ENCODE measurements around the gene SPEG. TPM values are rescaled to one million over a fixed set of nuclear protein-coding genes. Genes with fewer than 3 reads are reported as not detected.

The SPEG gene
- total and polyA plus RNA-seq, 2 donors: 1.3 to 19.8 TPM

DNA sequence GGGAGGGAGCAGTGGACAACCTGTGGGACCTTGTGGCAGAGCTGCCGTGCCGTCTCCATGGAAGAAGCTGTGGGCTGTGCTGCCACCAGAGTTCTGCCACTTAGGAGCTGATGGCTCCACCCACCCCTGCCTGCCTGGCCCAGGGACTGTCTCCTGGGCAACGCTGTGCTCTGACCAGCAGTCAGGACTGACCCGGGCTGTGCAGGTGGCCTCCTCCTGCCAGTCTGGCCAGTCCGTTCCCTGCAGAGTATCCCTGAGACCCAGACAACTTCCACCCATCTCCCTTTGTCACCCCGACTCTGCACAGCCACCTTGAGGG lies 92.4 kb downstream of the SPEG start:
- DNase-seq (ENCODE audit: low read depth in 6 of 9, low spot score in 9 of 9): no peak
- H3K9me3 ChIP-seq (ENCODE audit: control insufficient read depth in 2 of 2, insufficient read depth in 1 of 2, low read length in 1 of 2): peaks cover 0 to 6% of the 10 kb centered on the region in 2 donors
- WGBS: 73% methylated on average over 6 of the region's 6 CpGs
- H3K27me3 ChIP-seq (ENCODE audit: control insufficient read depth in 2 of 2, insufficient read depth in 1 of 2, low read length in 1 of 2): peaks cover 40 to 97% of the 10 kb centered on the region in 2 donors
- no peaks in the 10 kb centered on the region for H3K4me1 ChIP-seq (ENCODE audit: control insufficient read depth in 2 of 2, insufficient read depth in 2 of 2, low read length in 2 of 2)
- no peak overlapping the region for H3K4me3 ChIP-seq (ENCODE audit: low read length in 2 of 2)
- no peaks in the 10 kb centered on the region for H3K36me3 ChIP-seq (ENCODE audit: control insufficient read depth in 2 of 2, insufficient read depth in 2 of 2, low read length in 1 of 2)
- no peak overlapping the region for H3K27ac ChIP-seq (ENCODE audit: low read depth in 1 of 2, low read length in 1 of 2)

- H3K27ac ChIP-seq (ENCODE audit: low read depth in 1 of 2, low read length in 1 of 2): no peak overlapping the region
- H3K4me3 ChIP-seq (ENCODE audit: low read length in 2 of 2): no peak overlapping the region
- no peaks in the 10 kb centered on the region for H3K36me3 ChIP-seq (ENCODE audit: control insufficient read depth in 2 of 2, insufficient read depth in 2 of 2, low read length in 1 of 2)
- no peaks in the 10 kb centered on the region for H3K4me1 ChIP-seq (ENCODE audit: control insufficient read depth in 2 of 2, insufficient read depth in 2 of 2, low read length in 2 of 2)
- H3K9me3 ChIP-seq (ENCODE audit: control insufficient read depth in 2 of 2, insufficient read depth in 1 of 2, low read length in 1 of 2): peaks cover 0 to 6% of the 10 kb centered on the region in 2 donors
- WGBS: 72% methylated on average over 5 of the region's 5 CpGs
- DNase-seq (ENCODE audit: low read depth in 6 of 9, low spot score in 9 of 9): no peak
- peaks cover 35 to 97% of the 10 kb centered on the region in 2 donors for H3K27me3 ChIP-seq (ENCODE audit: control insufficient read depth in 2 of 2, insufficient read depth in 1 of 2, low read length in 1 of 2)
These were observed 92.8 kb downstream of the SPEG start for GRCh38 chr2:219527472-219527871.

DNA sequence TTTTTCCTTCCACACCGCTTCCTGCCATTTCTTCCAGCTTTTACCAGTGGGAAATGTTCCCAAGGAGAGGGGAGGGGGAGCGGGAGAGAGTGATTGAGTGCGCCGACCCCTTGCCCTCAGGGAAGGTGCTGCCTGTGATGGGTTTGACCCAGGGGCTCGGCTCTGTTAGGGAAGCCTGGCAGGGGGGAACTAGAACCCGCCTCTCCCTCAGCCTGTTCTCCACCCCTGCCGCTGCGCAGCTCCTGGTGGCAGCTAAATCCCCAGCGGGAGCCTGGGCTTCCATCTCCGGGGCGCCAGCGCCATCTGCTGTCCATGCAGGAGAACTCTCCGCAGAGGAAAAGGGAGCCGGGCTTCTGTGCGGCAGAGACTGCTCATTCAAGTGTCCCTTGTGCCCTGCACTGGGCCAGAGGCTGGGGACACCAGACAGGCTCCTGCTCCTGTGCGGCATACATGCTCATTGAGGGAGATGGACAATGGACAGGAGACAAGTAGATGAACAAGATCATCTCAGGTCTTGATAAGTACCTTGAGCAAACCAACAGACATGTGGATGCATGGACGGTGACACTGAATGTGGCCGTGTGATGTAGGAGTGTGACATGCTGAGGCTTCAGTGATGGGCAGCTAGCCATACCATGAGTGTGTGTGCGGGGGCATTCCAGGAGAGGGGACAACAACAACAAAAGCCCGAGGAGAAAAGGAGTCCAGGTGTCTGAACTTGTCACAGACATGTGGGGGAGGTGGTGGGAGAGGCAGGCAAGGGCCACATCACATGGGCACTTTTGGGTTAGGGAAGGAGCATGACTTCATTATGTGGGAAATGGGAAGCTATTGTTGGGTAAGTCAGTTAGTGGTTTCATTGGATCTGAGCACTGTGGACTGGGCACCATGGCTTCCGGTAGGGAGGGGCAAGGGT lies 95.7 kb downstream of the SPEG start:
- peaks cover 9 to 87% of the 10 kb centered on the region in 2 donors for H3K27me3 ChIP-seq (ENCODE audit: control insufficient read depth in 2 of 2, insufficient read depth in 1 of 2, low read length in 1 of 2)

GRCh38 chr2:219531639-219532377 lies 97.2 kb downstream of the SPEG start:
- Histone ChIP-seq H3K27ac (ENCODE audit: low read depth in 1 of 2, low read length in 1 of 2) (no peak overlapping the region), H3K4me3 (ENCODE audit: low read length in 2 of 2) (no peak overlapping the region), H3K36me3 (ENCODE audit: control insufficient read depth in 2 of 2, insufficient read depth in 2 of 2, low read length in 1 of 2) (no peaks in the 10 kb centered on the region), H3K9me3 (ENCODE audit: control insufficient read depth in 2 of 2, insufficient read depth in 1 of 2, low read length in 1 of 2) (peaks cover 1 to 6% of the 10 kb centered on the region in 2 donors), H3K4me1 (ENCODE audit: control insufficient read depth in 2 of 2, insufficient read depth in 2 of 2, low read length in 2 of 2) (no peaks in the 10 kb centered on the region), H3K27me3 (ENCODE audit: control insufficient read depth in 2 of 2, insufficient read depth in 1 of 2, low read length in 1 of 2) (peaks cover 7 to 81% of the 10 kb centered on the region in 2 donors)
- no peak for DNase-seq (ENCODE audit: low read depth in 6 of 9, low spot score in 9 of 9)
- WGBS: 89% methylated on average over 20 of the region's 20 CpGs

More for the DNA sequence above, 95.7 kb downstream of the SPEG start:
- no peak overlapping the region for H3K27ac ChIP-seq (ENCODE audit: low read depth in 1 of 2, low read length in 1 of 2)
- peak; percentile 53 to 89 (median 71) for DNase-seq (ENCODE audit: low read depth in 6 of 9, low spot score in 9 of 9)
- WGBS: 18% methylated on average over 21 of the region's 21 CpGs
- H3K36me3 ChIP-seq (ENCODE audit: control insufficient read depth in 2 of 2, insufficient read depth in 2 of 2, low read length in 1 of 2): no peaks in the 10 kb centered on the region
- H3K4me3 ChIP-seq (ENCODE audit: low read length in 2 of 2): no peak overlapping the region
- no peaks in the 10 kb centered on the region for H3K4me1 ChIP-seq (ENCODE audit: control insufficient read depth in 2 of 2, insufficient read depth in 2 of 2, low read length in 2 of 2)
- peaks cover 1 to 6% of the 10 kb centered on the region in 2 donors for H3K9me3 ChIP-seq (ENCODE audit: control insufficient read depth in 2 of 2, insufficient read depth in 1 of 2, low read length in 1 of 2)

GRCh38 chr2:219532378-219532649 lies 97.7 kb downstream of the SPEG start:
- H3K36me3 ChIP-seq (ENCODE audit: control insufficient read depth in 2 of 2, insufficient read depth in 2 of 2, low read length in 1 of 2): no peaks in the 10 kb centered on the region
- H3K4me3 ChIP-seq (ENCODE audit: low read length in 2 of 2): no peak overlapping the region
- 90% methylated on average over 8 of the region's 8 CpGs for WGBS
- peaks cover 7 to 81% of the 10 kb centered on the region in 2 donors for H3K27me3 ChIP-seq (ENCODE audit: control insufficient read depth in 2 of 2, insufficient read depth in 1 of 2, low read length in 1 of 2)
- peaks cover 1 to 6% of the 10 kb centered on the region in 2 donors for H3K9me3 ChIP-seq (ENCODE audit: control insufficient read depth in 2 of 2, insufficient read depth in 1 of 2, low read length in 1 of 2)
- H3K27ac ChIP-seq (ENCODE audit: low read depth in 1 of 2, low read length in 1 of 2): no peak overlapping the region
- H3K4me1 ChIP-seq (ENCODE audit: control insufficient read depth in 2 of 2, insufficient read depth in 2 of 2, low read length in 2 of 2): no peaks in the 10 kb centered on the region
- no peak for DNase-seq (ENCODE audit: low read depth in 6 of 9, low spot score in 9 of 9)

GRCh38 chr2:219533930-219534661 lies 99.5 kb downstream of the SPEG start:
- H3K27ac ChIP-seq (ENCODE audit: low read depth in 1 of 2, low read length in 1 of 2): no peak overlapping the region
- WGBS: 92% methylated on average over 6 of the region's 6 CpGs
- H3K4me1 ChIP-seq (ENCODE audit: control insufficient read depth in 2 of 2, insufficient read depth in 2 of 2, low read length in 2 of 2): peaks cover 0 to 2% of the 10 kb centered on the region in 2 donors
- no peak overlapping the region for H3K4me3 ChIP-seq (ENCODE audit: low read length in 2 of 2)
- peaks cover 7 to 74% of the 10 kb centered on the region in 2 donors for H3K27me3 ChIP-seq (ENCODE audit: control insufficient read depth in 2 of 2, insufficient read depth in 1 of 2, low read length in 1 of 2)
- no peak for DNase-seq (ENCODE audit: low read depth in 6 of 9, low spot score in 9 of 9)
- no peaks in the 10 kb centered on the region for H3K36me3 ChIP-seq (ENCODE audit: control insufficient read depth in 2 of 2, insufficient read depth in 2 of 2, low read length in 1 of 2)
- peaks cover 1 to 6% of the 10 kb centered on the region in 2 donors for H3K9me3 ChIP-seq (ENCODE audit: control insufficient read depth in 2 of 2, insufficient read depth in 1 of 2, low read length in 1 of 2)

GRCh38 chr2:219536425-219536824 lies 101.8 kb downstream of the SPEG start:
- Histone ChIP-seq H3K27ac (ENCODE audit: low read depth in 1 of 2, low read length in 1 of 2) (no peak overlapping the region), H3K4me1 (ENCODE audit: control insufficient read depth in 2 of 2, insufficient read depth in 2 of 2, low read length in 2 of 2) (peaks cover 0 to 4% of the 10 kb centered on the region in 2 donors), H3K27me3 (ENCODE audit: control insufficient read depth in 2 of 2, insufficient read depth in 1 of 2, low read length in 1 of 2) (peaks cover under 1 to 50% of the 10 kb centered on the region in 2 donors), H3K36me3 (ENCODE audit: control insufficient read depth in 2 of 2, insufficient read depth in 2 of 2, low read length in 1 of 2) (peaks cover 3 to 18% of the 10 kb centered on the region in 2 donors), H3K9me3 (ENCODE audit: control insufficient read depth in 2 of 2, insufficient read depth in 1 of 2, low read length in 1 of 2) (peaks cover 0 to 1% of the 10 kb centered on the region in 2 donors), H3K4me3 (ENCODE audit: low read length in 2 of 2) (no peak overlapping the region)
- DNase-seq (ENCODE audit: low read depth in 6 of 9, low spot score in 9 of 9): no peak
- 93% methylated on average over 16 of the region's 16 CpGs for WGBS

- H3K27ac ChIP-seq (ENCODE audit: low read depth in 1 of 2, low read length in 1 of 2): no peak overlapping the region
- WGBS: 92% methylated on average over 9 of the region's 9 CpGs
- DNase-seq (ENCODE audit: low read depth in 6 of 9, low spot score in 9 of 9): no peak
- H3K9me3 ChIP-seq (ENCODE audit: control insufficient read depth in 2 of 2, insufficient read depth in 1 of 2, low read length in 1 of 2): peaks cover 0 to 1% of the 10 kb centered on the region in 2 donors
- H3K4me1 ChIP-seq (ENCODE audit: control insufficient read depth in 2 of 2, insufficient read depth in 2 of 2, low read length in 2 of 2): peaks cover 3 to 9% of the 10 kb centered on the region in 2 donors
- peaks cover 3 to 18% of the 10 kb centered on the region in 2 donors for H3K36me3 ChIP-seq (ENCODE audit: control insufficient read depth in 2 of 2, insufficient read depth in 2 of 2, low read length in 1 of 2)
- peaks cover 0 to 50% of the 10 kb centered on the region in 2 donors for H3K27me3 ChIP-seq (ENCODE audit: control insufficient read depth in 2 of 2, insufficient read depth in 1 of 2, low read length in 1 of 2)
- H3K4me3 ChIP-seq (ENCODE audit: low read length in 2 of 2): no peak overlapping the region
These were observed 102.3 kb downstream of the SPEG start for GRCh38 chr2:219536967-219537366.
